Measurements from ENCODE around the gene GNPDA2. TPM values are rescaled to one million over a fixed set of nuclear protein-coding genes. Genes with fewer than 3 reads are reported as not detected.

Gene GNPDA2
- total and polyA plus RNA-seq, 2 of the 8 experiments (the other 6 are each of a cell fraction or from before 2014, with no cell fraction given): 3.0 to 4.8 TPM

- H3K4ac ChIP-seq (replicated peaks; ENCODE audit: insufficient read length, low read depth, low read length): no peak overlapping the region
- ChIA-PET CTCF (ENCODE audit: partially characterized antibody) (no interaction called here), POLR2A (ENCODE audit: partially characterized antibody) (no interaction called here)
- H3K23ac ChIP-seq (ENCODE audit: insufficient read length): no peak overlapping the region
- no peaks in the 10 kb centered on the region for H3K79me1 ChIP-seq (ENCODE audit: low read depth, low read length)
- no peak overlapping the region for H2AFZ ChIP-seq (ENCODE audit: low read length)
- no peak overlapping the region for H4K8ac ChIP-seq (ENCODE audit: extremely low read depth, insufficient read depth, low read length)
- no peak overlapping the region for H3K56ac ChIP-seq (replicated peaks; ENCODE audit: insufficient read length, low read depth, low read length)
- no peak overlapping the region for H2BK120ac ChIP-seq (replicated peaks; ENCODE audit: low read depth, low read length)
- H3K79me2 ChIP-seq (ENCODE audit: control insufficient read depth in 1 of 2, insufficient read depth in 2 of 2, low read length in 2 of 2): peaks cover 4 to 10% of the 10 kb centered on the region in 2 experiments; a peak in 3 of 4 replicates
- no peaks in the 10 kb centered on the region for H3K27me3 ChIP-seq (replicated peaks in 1 of 4; ENCODE audit: control insufficient read depth in 3 of 4, extremely low read depth in 1 of 4, insufficient read depth in 3 of 4, low read length in 3 of 4)
- H3K4me3 ChIP-seq (ENCODE audit: extremely low read depth in 1 of 4, insufficient read depth in 2 of 4, low read depth in 3 of 4, low read length in 4 of 4): no peak overlapping the region
- no peak overlapping the region for H3K9ac ChIP-seq (replicated peaks in 1 of 4; ENCODE audit: extremely low read depth in 1 of 4, low read depth in 3 of 4, low read length in 3 of 4)
- no peaks in the 10 kb centered on the region; a peak in 1 of 7 replicates for H3K4me1 ChIP-seq (replicated peaks in 1 of 4; ENCODE audit: control insufficient read depth in 3 of 4, insufficient read depth in 4 of 4, low read length in 3 of 4)
- no peak overlapping the region for H2BK5ac ChIP-seq (ENCODE audit: low read depth, low read length)
- FAIRE-seq (no peak), DNase-seq (ENCODE audit: low read depth in 1 of 2, low spot score in 2 of 2) (no peak)
- no peaks in the 10 kb centered on the region for H4K20me1 ChIP-seq (replicated peaks in 1 of 2; ENCODE audit: control insufficient read depth in 1 of 2, insufficient read depth in 2 of 2, low read length in 2 of 2)
- no peaks in the 10 kb centered on the region for H3K36me3 ChIP-seq (ENCODE audit: control insufficient read depth in 2 of 4, insufficient read depth in 4 of 4, low read length in 3 of 4)
- no peak overlapping the region for H3K18ac ChIP-seq (ENCODE audit: extremely low read depth, low read length)
- no peak overlapping the region for H2AK5ac ChIP-seq (ENCODE audit: low read depth, low read length)
- no peak overlapping the region for H3K4me2 ChIP-seq (ENCODE audit: insufficient read depth in 1 of 2, low read depth in 2 of 2, low read length in 2 of 2)
- no peaks in the 10 kb centered on the region for H3K9me3 ChIP-seq (ENCODE audit: insufficient read depth in 2 of 2, low read depth in 1 of 2, low read length in 1 of 2)
- no peak overlapping the region for H2BK20ac ChIP-seq (ENCODE audit: low read length)
- H4K5ac ChIP-seq (ENCODE audit: insufficient read length, low read depth, low read length): no peak overlapping the region
- H3K14ac ChIP-seq (ENCODE audit: insufficient read length): no peak overlapping the region
- H2BK15ac ChIP-seq (ENCODE audit: low read length): no peak overlapping the region
- WGBS, 2 experiments (ENCODE audit: extremely low coverage in 1 of 2, insufficient coverage in 1 of 2, insufficient read length in 1 of 2, insufficient replicate concordance in 2 of 2, low coverage in 1 of 2, low lambda C conversion rate in 2 of 2, missing lambda C conversion rate in 1 of 2): 100% methylated on average over 1 of the region's 1 CpG; no CpG with 5 or more reads in 1 of the 2 experiments
- no peak overlapping the region for H3K27ac ChIP-seq (ENCODE audit: low read depth, low read length)
- H2BK12ac ChIP-seq (ENCODE audit: low read depth, low read length): no peak overlapping the region
- H3K23me2 ChIP-seq (ENCODE audit: low read depth, low read length): peaks cover 6% of the 10 kb centered on the region
- no peak overlapping the region for H4K91ac ChIP-seq (replicated peaks; ENCODE audit: insufficient read length, low read length)
- TF ChIP-seq SP2 (IDR thresholded peaks at IDR 0.05; ENCODE audit: low read length) (no peak), SIN3A (conservative IDR thresholded peaks at IDR 0.05 in 1 of 2, IDR thresholded peaks at IDR 0.05 in 1 of 2; ENCODE audit: low read depth in 1 of 2, low read length in 2 of 2) (no peak), NRF1 (IDR thresholded peaks at IDR 0.05; ENCODE audit: low read depth, low read length) (no peak), KDM1A (IDR thresholded peaks at IDR 0.05; ENCODE audit: borderline replicate concordance, low read length) (no peak), TCF12 (IDR thresholded peaks at IDR 0.05; ENCODE audit: low read depth, low read length) (no peak)
Measured at GRCh38 chr4:44674471-44674870, 51.9 kb downstream of the GNPDA2 start.
